HepG2 (cell line): ENCODE results near the gene SWI5.

ENCODE experiments used
- BRCA1 ChIP-seq: sonication (generic); formaldehyde crosslinking; IDR thresholded peaks from 2 replicates; pipeline ENCODE4 v1.4.0; 2020; ENCODE audit warnings: missing genetic modification reagents
- POLR2A ChIP-seq, 2 experiments: IDR thresholded peaks; 2 replicates each; pipeline ENCODE4 v1.6.1; 2011; ENCODE audit warnings: low read depth in 2 of 2, low read length in 2 of 2, mild to moderate bottlenecking in 1 of 2, moderate library complexity in 1 of 2; ENCODE audit not compliant: insufficient read depth in 1 of 2
- ZC3H13 ChIP-seq: sonication (generic); formaldehyde crosslinking; IDR thresholded peaks from 2 replicates; pipeline ENCODE4 v1.8.1; 2023; ENCODE audit warnings: mild to moderate bottlenecking, missing genetic modification reagents, moderate library complexity
- TF ChIP-seq, protein P1 (sequence below): sonication (generic); formaldehyde crosslinking; IDR thresholded peaks from 2 replicates; pipeline ENCODE4 v1.4.0; 2020; ENCODE audit warnings: low read depth, mild to moderate bottlenecking, missing genetic modification reagents
- TF ChIP-seq, protein P2 (sequence below): sonication (generic); formaldehyde crosslinking; IDR thresholded peaks from 2 replicates; pipeline ENCODE4 v1.8.1; 2023; ENCODE audit warnings: mild to moderate bottlenecking, missing genetic modification reagents, borderline replicate concordance
- TF ChIP-seq, protein P3 (sequence below): sonication (generic); formaldehyde crosslinking; IDR thresholded peaks from 2 replicates; pipeline ENCODE4 v1.8.1; 2023; ENCODE audit warnings: mild to moderate bottlenecking, inconsistent platforms, moderate library complexity, missing genetic modification reagents, borderline replicate concordance

DNA sequence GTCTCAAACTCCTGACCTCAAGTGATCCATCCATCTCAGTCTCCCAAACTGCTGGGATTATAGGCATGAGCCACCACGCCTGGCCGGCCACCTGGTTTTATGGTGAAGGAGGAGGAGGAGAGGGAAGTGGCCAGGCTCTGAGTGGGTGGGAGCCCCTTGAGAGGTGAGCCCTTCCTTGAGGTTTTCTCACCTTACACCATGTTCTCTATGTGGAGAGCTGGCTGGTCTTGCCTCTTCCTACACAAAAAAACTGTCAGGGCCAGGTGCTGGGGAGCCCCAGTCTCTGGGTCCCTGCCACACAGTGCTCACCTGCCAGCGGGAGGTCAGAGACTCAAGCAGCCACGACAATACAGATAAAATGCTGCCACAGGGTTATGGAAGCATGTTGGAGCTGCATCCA, 18.1 kb downstream of the SWI5 start:
- TF ChIP-seq, protein P1, sequence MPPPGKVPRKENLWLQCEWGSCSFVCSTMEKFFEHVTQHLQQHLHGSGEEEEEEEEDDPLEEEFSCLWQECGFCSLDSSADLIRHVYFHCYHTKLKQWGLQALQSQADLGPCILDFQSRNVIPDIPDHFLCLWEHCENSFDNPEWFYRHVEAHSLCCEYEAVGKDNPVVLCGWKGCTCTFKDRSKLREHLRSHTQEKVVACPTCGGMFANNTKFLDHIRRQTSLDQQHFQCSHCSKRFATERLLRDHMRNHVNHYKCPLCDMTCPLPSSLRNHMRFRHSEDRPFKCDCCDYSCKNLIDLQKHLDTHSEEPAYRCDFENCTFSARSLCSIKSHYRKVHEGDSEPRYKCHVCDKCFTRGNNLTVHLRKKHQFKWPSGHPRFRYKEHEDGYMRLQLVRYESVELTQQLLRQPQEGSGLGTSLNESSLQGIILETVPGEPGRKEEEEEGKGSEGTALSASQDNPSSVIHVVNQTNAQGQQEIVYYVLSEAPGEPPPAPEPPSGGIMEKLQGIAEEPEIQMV (CRISPR knock-in tag) = no peak
- TF ChIP-seq BRCA1 (CRISPR knock-in tag) (no peak), ZC3H13 (CRISPR knock-in tag) (no peak), POLR2A (IDR thresholded peaks at IDR 0.05; ENCODE audit: insufficient read depth in 1 of 2, low read depth in 2 of 2, low read length in 2 of 2) (no peak)
- TF ChIP-seq, protein P2, sequence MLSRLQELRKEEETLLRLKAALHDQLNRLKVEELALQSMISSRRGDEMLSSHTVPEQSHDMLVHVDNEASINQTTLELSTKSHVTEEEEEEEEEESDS = no peak
- TF ChIP-seq, protein P3, sequence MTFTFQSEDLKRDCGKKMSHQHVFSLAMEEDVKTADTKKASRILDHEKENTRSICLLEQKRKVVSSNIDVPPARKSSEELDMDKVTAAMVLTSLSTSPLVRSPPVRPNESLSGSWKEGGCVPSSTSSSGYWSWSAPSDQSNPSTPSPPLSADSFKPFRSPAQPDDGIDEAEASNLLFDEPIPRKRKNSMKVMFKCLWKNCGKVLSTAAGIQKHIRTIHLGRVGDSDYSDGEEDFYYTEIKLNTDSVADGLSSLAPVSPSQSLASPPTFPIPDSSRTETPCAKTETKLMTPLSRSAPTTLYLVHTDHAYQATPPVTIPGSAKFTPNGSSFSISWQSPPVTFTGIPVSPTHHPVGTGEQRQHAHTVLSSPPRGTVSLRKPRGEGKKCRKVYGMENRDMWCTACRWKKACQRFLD (CRISPR knock-in tag) = no peak
